HG03097 (cell line): ENCODE results near the gene RAP2A.
A peak's percentile ranks its signal among the peaks of the same experiment; 100 is the strongest.

Source experiments
- ATAC-seq: cut with Tn5 transposase; IDR thresholded peaks from one replicate; pipeline ENCODE4 v1.9.1; 2021; ENCODE audit not compliant: unreplicated experiment, low FRiP score

RAP2A gene

DNA sequence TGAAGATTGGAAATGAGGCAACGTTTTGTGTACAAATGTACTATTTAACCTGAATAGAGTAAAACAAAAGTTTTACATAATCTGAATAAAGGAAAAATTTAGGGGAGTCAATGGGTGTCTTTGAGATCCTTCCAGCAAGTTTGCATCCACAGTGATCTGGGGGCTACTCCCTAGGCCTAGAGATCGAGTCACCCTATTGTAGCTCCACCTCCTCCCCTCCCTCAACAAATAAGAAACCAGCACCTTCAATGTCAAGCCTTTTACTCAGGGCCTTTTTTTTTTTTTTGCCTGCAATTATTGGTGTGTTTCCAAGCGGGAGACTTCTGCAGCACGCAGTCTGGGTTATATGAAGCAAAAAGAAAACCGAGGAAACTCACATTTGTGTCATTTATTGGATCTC, 16.3 kb upstream of the RAP2A start:
- no peak for ATAC-seq

DNA sequence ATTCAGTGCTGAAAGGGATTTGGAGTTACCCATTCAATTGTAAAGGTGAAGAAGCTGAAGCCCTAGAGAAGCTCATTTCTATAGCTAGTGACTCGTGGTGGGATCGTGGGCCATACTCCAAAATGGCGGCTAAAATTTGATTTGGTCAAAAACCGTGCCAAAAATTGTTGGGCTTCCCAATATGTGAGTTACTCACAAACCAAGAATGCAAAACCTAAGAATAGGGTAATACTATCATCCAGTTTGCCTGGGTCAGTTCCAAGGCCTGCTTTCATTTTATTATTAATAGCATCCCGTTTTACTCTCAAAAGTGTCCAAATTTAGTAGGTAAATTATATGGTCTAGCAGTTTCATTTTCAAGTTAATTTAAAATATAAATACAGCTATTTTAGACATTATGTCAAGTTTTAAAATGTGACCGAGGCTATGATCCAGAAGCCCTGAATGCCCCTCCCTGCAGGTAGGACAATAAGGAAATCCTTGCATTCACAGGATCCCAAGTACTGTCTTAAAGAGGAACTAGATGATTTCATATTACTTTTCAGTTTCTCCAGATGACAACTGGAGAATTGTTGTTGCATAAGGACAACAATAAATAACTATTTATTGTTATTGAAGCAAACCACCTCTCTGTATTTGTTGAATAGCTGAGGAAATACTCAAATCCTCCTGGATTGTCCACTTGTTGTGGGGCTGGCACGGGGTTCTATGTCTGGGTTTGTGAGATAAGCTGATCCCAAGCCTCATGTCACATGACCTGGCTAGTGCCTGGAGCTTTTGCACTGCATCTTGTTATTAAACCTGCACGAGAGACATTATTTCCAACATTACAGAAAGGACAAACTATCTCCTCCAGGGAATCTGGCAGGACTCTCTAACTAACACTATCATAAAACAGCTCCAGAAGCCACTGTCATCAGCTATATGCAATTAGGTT, 11.6 kb upstream of the RAP2A start:
- no peak for ATAC-seq

DNA sequence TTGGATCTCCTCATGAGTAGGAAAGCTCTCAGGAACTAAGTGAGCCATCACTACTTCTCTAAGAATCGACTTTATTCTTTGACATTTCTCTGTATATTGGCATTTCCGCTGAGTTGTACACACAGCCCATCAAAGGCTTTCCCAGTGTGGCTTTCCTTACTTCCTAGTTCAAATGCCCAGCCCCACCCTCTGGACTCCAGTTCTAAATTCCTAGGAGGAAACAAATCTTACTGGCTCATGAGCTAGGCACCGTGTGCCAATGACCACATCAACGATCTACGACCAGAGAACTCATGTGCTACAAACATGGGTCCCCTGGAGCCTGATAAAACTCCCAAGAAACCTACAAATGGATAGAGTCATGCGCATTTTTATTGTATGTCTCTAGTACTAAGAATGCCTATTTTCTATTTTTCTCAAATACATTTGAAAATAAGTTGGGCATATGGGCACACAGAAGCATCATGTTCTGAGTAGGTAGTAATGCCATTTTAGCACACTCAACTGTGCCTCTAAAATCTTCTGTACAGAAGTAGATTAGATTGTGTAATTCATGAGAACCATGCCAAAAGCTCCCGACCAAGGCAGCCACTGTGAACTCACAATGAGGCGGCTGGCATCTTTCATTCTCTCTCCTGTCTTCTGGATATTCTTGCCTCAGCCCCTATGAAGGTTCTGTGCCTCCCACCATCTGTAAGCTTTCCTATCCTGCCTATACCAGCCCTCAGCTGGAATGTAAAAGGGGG, 10.5 kb upstream of the RAP2A start:
- ATAC-seq, result no peak

DNA sequence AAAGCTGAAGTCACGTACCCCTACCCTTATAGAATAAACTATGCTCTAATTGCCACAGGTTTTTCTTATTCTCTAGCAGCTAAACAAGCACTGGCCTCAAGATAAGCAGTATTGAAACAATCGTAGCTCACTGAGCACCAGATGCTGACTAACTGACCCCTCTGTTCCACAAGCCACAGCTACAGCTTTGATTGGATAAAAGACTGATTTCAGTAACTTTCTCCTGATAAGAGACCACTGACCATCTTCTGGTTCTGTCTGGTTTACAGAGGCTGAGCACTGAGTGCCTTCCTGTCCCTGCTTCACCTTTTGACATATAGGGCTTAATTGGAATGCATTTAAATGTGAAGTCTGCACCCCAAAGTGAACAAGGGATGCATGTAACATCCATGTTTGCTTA, 8.4 kb upstream of the RAP2A start:
- ATAC-seq, result no peak

GRCh38 chr13:97426695-97427094, 7.3 kb upstream of the RAP2A start:
- ATAC-seq, result no peak

- ATAC-seq, result no peak
Observed at GRCh38 chr13:97429681-97430081, 4.3 kb upstream of the RAP2A start.

GRCh38 chr13:97430296-97430695, 3.7 kb upstream of the RAP2A start:
- ATAC-seq, result no peak

DNA sequence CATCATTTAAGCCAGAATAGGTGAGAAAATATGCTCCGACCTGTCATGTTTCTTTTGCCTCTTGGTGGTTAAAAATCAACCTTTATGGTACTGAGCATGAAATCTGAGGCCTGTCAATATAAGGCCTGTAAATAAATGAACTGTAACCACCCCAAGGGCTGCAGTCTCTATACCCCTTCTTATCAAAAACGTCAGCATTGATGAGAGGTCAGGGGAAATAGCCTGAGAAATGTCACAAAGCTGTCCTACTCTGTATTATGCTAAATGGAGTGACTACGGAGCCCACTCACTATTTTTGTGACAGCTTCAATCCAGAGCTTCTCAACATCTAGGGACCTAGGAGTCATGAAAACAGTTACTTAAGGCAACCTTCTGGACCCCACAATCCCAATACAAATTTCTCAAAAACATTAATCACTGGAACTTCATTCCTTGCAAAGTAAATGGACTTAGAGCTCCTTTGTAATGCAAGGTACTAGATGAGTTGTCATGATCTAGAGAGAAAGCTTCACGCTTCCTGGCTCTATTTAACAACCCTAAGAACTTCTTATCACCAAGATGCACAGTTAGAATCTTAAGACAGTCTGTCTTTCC, 2.7 kb upstream of the RAP2A start:
- no peak for ATAC-seq

DNA sequence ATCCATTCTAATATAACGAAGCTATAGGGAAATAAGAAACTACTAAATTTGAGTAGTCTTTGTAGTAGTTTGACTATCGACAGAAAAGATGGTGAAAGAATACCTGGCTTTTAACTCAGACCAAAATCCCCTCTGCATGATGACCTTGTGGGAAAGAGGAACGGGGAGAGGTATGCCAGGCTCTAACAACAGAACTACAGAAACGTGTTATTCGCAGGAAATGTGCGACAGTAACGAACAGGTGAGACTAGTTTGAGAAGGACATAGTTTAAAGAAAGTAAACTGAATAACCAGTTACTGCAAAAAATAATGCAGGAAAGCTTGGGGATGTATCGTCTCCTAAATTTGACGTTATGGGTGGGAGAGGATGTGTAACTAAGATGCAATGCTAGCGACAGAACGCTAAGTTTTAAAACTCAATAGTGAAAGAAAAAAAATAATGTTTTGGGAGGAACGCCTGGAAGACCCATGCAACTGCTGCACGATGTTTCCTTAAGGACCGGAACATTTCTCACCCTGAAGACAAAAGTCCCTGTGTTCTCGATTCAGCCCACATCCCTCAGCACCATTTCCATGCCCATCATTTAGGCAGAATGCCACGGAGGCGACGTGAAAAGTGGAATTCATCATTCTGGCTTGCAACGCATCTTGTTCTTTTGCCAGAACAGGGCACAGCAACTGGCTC, 1.6 kb upstream of the RAP2A start:
- ATAC-seq, result no peak

DNA sequence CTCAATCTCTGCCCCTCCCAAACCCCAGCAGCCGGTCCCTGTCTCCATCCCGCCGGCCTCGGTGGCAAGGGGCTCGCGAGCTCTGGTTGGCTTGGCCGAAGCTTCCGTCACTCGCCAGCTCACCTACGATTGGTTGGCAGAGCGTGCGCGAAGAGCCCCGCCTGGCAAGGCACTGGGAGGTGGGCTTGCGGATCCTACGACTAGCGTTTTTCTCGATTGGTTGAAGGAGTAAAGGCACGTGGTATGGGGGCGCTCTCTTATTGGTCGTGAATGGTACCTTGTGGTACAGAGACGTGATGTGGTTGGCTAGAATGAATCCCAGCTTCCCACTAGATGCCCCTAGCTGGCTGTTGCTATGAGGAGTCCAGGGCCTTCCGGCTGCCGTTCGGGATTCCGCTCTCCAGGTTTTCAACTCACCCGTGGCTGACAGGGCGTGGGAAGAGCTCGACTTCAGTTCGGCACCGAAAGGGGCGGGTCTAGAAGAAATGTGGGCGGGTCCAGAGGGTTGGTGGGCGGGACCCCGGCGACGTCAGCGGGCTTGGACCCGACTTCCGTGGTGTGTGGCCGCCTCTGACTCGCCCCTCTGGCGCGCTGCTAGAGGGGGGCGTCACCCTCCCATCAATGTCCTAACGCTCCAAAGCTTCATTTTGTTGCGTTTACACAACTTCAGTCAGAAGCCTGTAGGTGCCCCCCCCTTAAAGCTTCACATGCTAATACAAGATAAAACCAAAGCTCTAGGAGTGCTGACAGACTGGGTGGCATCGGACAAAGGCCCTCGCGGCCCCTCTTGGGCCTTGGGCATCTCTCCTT, 847 bp upstream of the RAP2A start:
- peak; percentile 85 for ATAC-seq

DNA sequence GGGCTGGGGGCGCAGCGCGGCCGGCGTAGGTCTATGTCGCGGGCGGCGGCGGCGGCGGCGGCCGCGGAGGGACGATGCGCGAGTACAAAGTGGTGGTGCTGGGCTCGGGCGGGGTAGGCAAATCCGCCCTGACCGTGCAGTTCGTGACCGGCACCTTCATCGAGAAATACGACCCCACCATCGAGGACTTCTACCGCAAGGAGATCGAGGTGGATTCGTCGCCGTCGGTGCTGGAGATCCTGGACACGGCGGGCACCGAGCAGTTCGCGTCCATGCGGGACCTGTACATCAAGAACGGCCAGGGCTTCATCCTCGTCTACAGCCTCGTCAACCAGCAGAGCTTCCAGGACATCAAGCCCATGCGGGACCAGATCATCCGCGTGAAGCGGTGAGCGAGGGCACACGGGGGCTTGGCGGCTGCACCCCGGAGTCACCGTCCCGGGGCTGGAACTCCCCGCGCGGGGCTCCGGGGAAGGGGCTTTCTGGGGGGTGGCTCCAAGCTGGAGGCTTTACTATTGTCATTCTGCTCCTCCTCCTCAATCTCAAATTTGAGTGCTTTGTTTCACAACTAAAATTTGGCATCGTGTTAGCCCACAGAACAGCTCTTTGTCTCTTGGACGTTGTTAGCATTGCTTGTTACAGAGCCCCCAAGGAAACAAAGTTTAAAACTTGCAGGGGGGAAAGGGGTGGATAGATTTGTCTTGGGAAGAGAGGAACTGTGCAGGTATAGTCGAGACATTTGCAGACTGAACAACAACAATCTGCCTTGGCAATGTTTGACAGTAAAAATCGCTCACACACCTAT, 630 bp downstream of the RAP2A start:
- ATAC-seq, result peak; percentile 2

DNA sequence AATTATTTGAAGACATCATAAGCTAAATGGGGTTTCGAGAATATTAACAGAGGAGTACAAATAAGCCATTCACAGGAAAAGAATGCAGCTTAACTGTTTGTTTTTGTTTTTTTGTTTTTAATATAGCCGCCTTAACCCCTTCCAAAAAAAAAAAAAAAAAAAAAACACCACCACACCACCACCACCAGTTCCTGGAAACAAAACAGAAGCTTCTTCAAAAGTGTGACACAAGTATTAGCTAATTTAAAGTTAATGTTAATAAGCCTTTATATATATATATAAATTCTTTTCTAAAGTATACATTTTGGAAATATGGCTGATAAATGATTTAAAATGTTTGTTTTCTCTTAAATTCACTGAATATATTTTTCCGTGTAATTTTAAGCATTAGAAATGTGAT, 1.4 kb downstream of the RAP2A start:
- no peak for ATAC-seq

DNA sequence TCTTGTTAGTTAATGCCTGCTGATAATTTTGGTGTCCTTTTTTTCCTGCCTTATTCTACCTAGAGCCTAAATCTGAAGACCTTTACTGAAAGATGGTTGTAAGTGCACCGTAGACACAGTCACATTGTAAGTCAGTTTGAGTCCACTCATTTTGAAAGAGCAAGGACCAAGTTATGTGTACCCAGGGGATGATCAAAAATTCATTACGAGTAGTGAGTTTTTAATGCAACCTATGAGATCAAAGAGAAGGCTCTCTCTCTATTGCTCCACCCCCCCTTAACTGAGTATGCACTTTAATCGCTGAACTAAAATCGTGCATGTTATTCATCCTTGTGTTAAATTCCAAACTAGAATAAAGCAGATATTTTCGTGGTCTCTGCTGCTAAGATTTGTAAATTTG, 1.8 kb downstream of the RAP2A start:
- no peak for ATAC-seq

DNA sequence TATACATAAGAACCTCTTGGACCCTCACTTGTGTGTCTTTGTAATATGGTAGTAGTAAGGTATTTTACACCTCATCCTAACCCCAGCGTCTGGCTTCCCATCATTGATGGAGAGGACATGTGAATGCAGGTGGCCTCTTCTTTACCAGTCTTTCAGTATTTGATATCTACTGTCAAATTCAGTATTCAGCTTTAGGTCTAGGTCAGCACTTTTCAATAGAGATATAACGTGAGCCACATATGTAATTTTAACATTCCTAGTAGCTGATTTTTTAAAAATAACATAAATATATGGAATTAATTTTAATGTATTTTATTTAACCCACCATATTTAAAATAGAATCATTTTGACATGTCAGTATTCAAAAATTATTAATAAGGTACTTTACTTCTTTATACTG, 2.9 kb downstream of the RAP2A start:
- ATAC-seq, result no peak

- no peak for ATAC-seq
Observed at GRCh38 chr13:97437729-97438128, 3.8 kb downstream of the RAP2A start.

GRCh38 chr13:97438856-97439595, 5.1 kb downstream of the RAP2A start:
- no peak for ATAC-seq

DNA sequence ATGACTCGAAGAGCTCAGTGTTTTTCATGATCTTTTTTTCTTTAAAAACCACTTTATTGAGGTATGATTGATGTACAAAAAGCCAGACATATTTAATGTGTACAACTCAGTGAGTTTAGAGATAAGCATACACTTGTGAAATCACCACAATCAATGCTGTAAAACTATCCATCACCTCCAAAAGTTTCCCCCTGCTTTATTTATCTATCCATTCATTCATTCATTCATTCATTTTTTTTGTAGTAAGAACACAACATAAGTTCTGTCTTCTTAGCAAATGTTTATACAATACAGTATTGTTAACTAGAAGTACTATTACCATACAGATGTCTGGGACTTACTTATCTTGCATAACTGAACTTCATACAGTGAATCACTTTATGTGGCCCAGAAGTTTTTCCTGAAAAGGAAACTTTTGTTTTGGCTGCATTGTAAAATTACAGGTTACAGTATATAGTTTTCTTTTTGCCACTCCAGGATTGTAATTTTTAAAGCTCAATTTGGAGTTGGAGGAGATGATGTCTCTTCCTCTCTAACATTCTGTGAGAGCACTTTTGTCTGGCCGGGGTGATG, 6.7 kb downstream of the RAP2A start:
- no peak for ATAC-seq

GRCh38 chr13:97441368-97441767, 7.4 kb downstream of the RAP2A start:
- no peak for ATAC-seq
